ENCODE results near the gene ZNHIT6.
A peak's percentile ranks its signal among the peaks of the same experiment; 100 is the strongest.
"Not testable (repeated sequence)": the region's sequence is repeated elsewhere in the genome, so short reads cannot be mapped to it uniquely, and the experiment has no call there.

ZNHIT6 gene

DNA sequence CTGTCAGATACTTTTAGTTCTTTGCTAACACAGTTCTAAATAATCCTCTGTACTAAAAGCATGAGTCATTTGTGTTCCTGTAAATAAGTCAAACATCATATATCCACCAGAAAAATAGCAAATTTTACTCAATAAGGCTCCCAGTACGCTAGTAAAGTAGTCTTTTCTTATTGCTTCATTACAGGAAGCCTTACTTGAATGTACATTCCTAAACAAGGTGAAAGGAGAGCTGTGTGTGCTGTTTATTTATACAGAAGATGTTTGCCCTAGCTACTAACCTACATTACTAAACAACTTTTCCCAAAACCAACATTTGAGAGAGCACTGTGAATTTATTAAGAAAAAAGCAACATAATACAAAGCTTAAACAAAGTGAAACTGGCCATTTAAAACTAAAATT lies 52.0 kb downstream of the ZNHIT6 start:
- no peak overlapping the region for H3K4me3 ChIP-seq (ENCODE audit: low read length)
- TF ChIP-seq, protein P1, sequence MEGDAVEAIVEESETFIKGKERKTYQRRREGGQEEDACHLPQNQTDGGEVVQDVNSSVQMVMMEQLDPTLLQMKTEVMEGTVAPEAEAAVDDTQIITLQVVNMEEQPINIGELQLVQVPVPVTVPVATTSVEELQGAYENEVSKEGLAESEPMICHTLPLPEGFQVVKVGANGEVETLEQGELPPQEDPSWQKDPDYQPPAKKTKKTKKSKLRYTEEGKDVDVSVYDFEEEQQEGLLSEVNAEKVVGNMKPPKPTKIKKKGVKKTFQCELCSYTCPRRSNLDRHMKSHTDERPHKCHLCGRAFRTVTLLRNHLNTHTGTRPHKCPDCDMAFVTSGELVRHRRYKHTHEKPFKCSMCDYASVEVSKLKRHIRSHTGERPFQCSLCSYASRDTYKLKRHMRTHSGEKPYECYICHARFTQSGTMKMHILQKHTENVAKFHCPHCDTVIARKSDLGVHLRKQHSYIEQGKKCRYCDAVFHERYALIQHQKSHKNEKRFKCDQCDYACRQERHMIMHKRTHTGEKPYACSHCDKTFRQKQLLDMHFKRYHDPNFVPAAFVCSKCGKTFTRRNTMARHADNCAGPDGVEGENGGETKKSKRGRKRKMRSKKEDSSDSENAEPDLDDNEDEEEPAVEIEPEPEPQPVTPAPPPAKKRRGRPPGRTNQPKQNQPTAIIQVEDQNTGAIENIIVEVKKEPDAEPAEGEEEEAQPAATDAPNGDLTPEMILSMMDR (IDR thresholded peaks at IDR 0.05; ENCODE audit: insufficient read depth, low read depth, low read length, missing control alignments), result no peak
- DNase-seq (ENCODE audit: low read depth), result no peak

DNA sequence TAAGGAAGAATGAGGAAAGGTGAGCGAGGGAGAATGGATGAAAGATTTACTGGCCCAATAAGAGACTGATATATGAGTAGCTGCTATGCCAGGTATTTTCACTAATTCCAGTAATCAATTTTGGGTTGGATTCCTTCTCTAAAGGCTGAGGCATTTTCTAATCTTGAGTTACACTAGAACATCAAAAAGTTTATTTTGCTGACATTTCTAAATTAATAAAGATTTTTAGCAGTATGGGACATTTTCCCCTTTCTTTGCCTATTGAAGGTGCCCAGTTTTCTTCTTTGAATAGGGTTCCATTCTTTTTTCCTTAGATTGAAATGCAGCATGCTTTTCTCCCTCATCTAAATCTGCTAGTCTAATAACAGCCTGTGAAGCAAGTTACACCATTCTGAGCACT lies 52.9 kb downstream of the ZNHIT6 start:
- no peak for DNase-seq (ENCODE audit: low read depth)
- H3K4me3 ChIP-seq (ENCODE audit: low read length), result no peak overlapping the region
- TF ChIP-seq, protein P1 (IDR thresholded peaks at IDR 0.05; ENCODE audit: insufficient read depth, low read depth, low read length, missing control alignments), result no peak

DNA sequence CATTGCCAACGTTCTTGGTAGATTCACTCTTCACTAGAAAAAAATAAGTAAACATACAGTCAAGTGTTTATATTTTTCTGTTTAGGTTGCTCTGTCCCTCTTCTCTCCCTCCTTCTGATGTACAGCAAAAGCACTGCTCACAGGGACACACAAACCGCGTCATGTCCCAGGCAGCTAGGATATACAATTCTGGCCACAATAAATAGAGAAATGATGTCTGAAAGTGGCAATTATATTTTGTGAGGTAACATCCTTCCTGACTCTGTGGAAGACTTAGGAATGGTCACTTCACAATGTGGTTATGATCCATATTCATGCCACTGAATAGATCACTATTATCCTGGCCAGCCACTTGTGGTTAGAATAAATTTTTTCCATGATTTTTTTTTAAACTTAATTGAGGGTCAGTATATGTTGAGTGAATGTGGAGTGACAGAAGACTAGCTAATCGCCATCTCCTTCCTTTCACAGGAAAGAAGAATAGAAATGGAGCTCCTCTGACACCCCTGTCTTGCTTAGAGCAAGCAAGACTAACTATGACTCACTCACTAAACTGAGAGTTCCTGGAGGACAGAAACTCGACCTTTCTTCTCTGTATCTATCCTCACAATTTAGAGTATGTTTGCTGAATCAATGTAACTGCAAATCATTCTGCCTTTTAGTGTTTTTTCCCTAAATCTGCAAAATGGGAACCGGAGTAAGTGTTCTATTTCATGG lies 54.0 kb downstream of the ZNHIT6 start:
- DNase-seq (ENCODE audit: low read depth), result peak; percentile 56

DNA sequence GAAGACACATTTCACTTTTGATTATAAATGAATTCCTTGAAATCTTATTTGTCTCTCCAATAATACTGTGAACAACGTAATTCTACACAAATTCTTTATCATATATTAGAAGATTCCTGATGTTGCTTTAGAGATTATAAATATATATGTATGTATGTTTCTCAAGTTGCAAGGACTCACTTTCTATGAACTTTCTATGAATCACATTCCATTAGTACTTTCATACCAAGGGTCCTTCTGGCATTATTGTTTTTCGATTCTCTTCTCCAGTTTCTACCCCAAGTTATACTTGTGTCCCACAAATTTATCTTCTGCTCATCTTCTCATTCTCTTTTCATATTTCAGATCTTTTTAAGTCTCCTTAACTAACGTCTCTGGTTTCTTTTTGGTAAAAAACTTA lies 55.9 kb downstream of the ZNHIT6 start:
- H3K4me3 ChIP-seq (ENCODE audit: low read length), result no peak overlapping the region
- TF ChIP-seq, protein P1 (IDR thresholded peaks at IDR 0.05; ENCODE audit: insufficient read depth, low read depth, low read length, missing control alignments), result no peak
- DNase-seq (ENCODE audit: low read depth), result no peak

More for the DNA sequence above, 54.0 kb downstream of the ZNHIT6 start:
- no peak overlapping the region for H3K4me3 ChIP-seq (ENCODE audit: low read length)
- TF ChIP-seq, protein P1 (IDR thresholded peaks at IDR 0.05; ENCODE audit: insufficient read depth, low read depth, low read length, missing control alignments), result no peak

DNA sequence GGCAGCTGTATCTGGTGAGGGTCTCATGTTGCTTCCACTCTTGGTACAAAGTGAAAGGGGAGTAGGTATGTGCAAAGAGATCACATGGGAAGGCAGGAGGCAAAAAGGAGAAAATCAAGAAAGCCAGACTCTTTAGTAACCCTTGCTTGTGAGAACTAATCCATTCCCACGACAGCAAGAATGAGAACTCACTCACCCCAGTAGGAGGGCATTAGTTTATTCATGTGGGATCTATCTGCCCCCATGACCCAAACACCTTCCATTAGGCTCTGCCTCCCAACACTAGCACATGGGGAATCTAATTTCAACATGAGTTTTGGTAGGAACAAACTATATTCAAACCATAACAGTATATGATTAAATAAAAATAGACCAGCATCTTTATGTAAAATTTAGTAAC lies 57.6 kb downstream of the ZNHIT6 start:
- DNase-seq (ENCODE audit: low read depth), result no peak
- H3K4me3 ChIP-seq (ENCODE audit: low read length), result no peak overlapping the region
- TF ChIP-seq, protein P1 (IDR thresholded peaks at IDR 0.05; ENCODE audit: insufficient read depth, low read depth, low read length, missing control alignments), result no peak

DNA sequence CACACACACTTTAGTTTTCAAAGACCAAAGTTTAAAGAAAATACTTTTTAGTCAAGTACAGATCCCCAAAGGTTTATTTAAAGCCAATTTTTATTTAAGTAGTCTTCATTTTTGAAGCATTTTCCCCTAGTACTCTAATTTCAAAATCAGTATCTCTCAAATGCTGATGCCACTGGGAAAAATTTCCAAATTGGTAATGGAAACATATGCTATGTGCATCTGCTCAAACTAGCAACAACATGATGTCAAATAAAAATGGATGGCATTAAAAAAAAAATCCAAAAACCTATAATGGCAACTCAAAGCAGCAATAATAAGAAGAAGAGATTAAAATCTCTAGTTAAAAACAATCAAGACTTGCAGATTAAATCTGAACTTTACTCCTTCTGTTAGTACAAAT lies 58.6 kb downstream of the ZNHIT6 start:
- TF ChIP-seq, protein P1 (IDR thresholded peaks at IDR 0.05; ENCODE audit: insufficient read depth, low read depth, low read length, missing control alignments), result no peak
- DNase-seq (ENCODE audit: low read depth), result no peak
- H3K4me3 ChIP-seq (ENCODE audit: low read length), result no peak overlapping the region

DNA sequence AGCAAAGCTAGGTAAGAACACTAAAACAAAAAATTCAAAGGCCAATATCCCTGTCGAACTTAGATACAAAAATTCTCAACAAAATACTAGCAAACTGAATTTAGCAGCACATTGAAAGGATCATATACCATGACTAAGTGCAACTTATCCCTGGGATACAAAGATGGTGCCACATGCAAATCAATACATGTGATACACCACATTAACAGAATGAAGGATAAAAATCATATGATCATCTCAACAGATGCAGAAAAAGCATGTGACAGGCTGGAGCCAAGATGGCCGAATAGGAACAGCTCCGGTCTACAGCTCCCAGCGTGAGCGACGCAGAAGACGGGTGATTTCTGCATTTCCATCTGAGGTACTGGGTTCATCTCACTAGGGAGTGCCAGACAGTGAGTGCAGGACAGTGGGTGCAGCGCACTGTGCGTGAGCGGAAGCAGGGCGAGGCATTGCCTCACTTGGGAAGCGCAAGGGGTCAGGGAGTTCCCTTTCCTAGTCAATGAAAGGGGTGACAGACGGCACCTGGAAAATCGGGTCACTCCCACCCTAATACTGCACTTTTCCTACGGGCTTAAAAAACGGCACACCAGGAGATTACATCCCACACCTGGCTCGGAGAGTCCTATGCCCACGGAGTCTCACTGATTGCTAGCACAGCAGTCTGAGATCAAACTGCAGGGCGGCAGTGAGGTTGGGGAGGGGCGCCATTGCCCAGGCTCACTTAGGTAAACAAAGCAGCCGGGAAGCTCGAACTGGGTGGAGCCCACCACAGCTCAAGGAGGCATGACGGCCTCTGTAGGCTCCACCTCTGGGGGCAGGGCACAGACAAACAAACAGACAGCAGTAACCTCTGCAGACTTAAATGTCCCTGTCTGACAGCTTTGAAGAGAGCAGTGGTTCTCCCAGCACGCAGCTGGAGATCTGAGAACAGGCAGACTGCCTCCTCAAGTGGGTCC lies 66.4 kb downstream of the ZNHIT6 start:
- H3K4me3 ChIP-seq (ENCODE audit: low read length); DNase-seq (ENCODE audit: low read depth): not testable (repeated sequence)

DNA sequence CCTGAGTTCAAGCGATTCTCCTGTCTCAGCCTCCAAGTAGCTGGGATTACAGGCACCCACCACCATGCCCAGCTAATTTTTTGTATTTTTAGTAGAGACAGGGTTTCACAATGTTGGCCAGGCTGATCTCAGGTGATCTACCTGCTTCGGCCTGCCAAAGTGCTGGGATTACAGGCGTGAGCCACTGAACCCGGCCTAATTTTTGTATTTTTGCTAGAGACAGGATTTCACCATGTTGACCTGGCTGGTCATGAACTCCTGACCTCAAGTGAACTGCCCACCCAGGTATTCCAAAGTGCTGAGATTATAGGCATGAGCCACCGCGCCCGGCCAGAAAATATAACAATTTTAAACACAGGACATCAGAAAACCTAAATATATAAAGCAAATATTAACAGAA lies 68.3 kb downstream of the ZNHIT6 start:
- DNase-seq (ENCODE audit: low read depth); H3K4me3 ChIP-seq (ENCODE audit: low read length): not testable (repeated sequence)
